HEK293 (cell line): Measurements from ENCODE around the gene ZNF563.

ENCODE experiments used
- CTCF ChIP-seq: fragments of 450-650 bp; formaldehyde crosslinking; IDR thresholded peaks from 2 replicates; pipeline ENCODE4 v1.5.1; 2016; ENCODE audit warnings: missing biosample characterization, missing genetic modification characterization
- YY1 ChIP-seq: fragments of 450-650 bp; formaldehyde crosslinking; IDR thresholded peaks from 2 replicates; pipeline ENCODE4 v1.5.1; 2018; ENCODE audit warnings: missing biosample characterization, missing genetic modification characterization
- ZBTB11 ChIP-seq: fragments of 450-650 bp; formaldehyde crosslinking; conservative IDR thresholded peaks from 2 replicates; pipeline ENCODE4 v1.5.1; 2016; ENCODE audit warnings: low read depth, missing biosample characterization, missing genetic modification characterization
- ZNF23 ChIP-seq: fragments of 450-650 bp; formaldehyde crosslinking; IDR thresholded peaks from 2 replicates; pipeline ENCODE4 v1.5.1; 2016; ENCODE audit warnings: missing biosample characterization, missing genetic modification characterization, borderline replicate concordance
- ZNF626 ChIP-seq: fragments of 450-650 bp; sonication (Bioruptor Pico); formaldehyde crosslinking; IDR thresholded peaks from 2 replicates; pipeline ENCODE4 v1.5.1; 2018; ENCODE audit warnings: missing biosample characterization, missing genetic modification characterization, inconsistent platforms

GRCh38 chr19:12379732-12380443, 46.5 kb upstream of the ZNF563 start:
- TF ChIP-seq ZNF626 (tag by site-specific recombination): no peak
- no peak for TF ChIP-seq CTCF (tag by site-specific recombination)
- no peak for TF ChIP-seq ZBTB11 (tag by site-specific recombination)
- TF ChIP-seq YY1: no peak
- TF ChIP-seq ZNF23 (tag by site-specific recombination): no peak
